Loucy (cell line): Measurements from ENCODE around the gene IKBKG.
A peak's percentile ranks its signal among the peaks of the same experiment; 100 is the strongest.

Experiments used
- H2AFZ ChIP-seq: fragments of 200-600 bp; sonication (generic); 2 replicates; pipeline ENCODE4 v1.6.0; 2016; ENCODE audit warnings: antibody characterized with exemption, mild to moderate bottlenecking, low read length, moderate library complexity
- H3F3A ChIP-seq: fragments of 200-600 bp; 2 replicates; pipeline ENCODE4 v1.6.0; 2016; ENCODE audit warnings: antibody characterized with exemption, low read depth, mild to moderate bottlenecking
- H3K27me3 ChIP-seq: fragments of 200-600 bp; sonication (generic); 2 replicates; pipeline ENCODE4 v1.6.1; 2014; ENCODE audit warnings: low read length, mild to moderate bottlenecking; ENCODE audit not compliant: insufficient read depth, poor library complexity, severe bottlenecking
- H3K36me3 ChIP-seq: fragments of 200-600 bp; sonication (generic); 2 replicates; pipeline ENCODE4 v1.6.1; 2016; ENCODE audit warnings: low read length; ENCODE audit not compliant: insufficient read depth
- H3K4me1 ChIP-seq: fragments of 200-600 bp; sonication (generic); 2 replicates; pipeline ENCODE4 v1.5.1; 2014; ENCODE audit warnings: low read length, mild to moderate bottlenecking; ENCODE audit not compliant: insufficient read depth, poor library complexity, severe bottlenecking
- H3K4me2 ChIP-seq: fragments of 200-600 bp; sonication (generic); 2 replicates; pipeline ENCODE4 v1.6.0; 2014; ENCODE audit warnings: antibody characterized with exemption, low read length, low read depth, mild to moderate bottlenecking; ENCODE audit not compliant: poor library complexity, severe bottlenecking
- H3K4me3 ChIP-seq: fragments of 200-600 bp; sonication (generic); 2 replicates; pipeline ENCODE4 v1.5.1; 2014; ENCODE audit warnings: low read length, mild to moderate bottlenecking, mixed read lengths; ENCODE audit not compliant: poor library complexity, severe bottlenecking
- H3K79me2 ChIP-seq: fragments of 200-600 bp; sonication (generic); 2 replicates; pipeline ENCODE4 v1.6.1; 2014; ENCODE audit warnings: low read length; ENCODE audit not compliant: insufficient read depth
- H3K9ac ChIP-seq: fragments of 200-600 bp; sonication (generic); 2 replicates; pipeline ENCODE4 v1.6.0; 2014; ENCODE audit warnings: mild to moderate bottlenecking, low read depth, low read length, moderate library complexity; ENCODE audit not compliant: poor library complexity, severe bottlenecking
- H3K9me2 ChIP-seq: fragments of 200-600 bp; sonication (generic); replicated peaks from 2 replicates; pipeline ENCODE4 v1.6.1; 2016; ENCODE audit warnings: low read depth, low read length, mixed read lengths
- H3K9me3 ChIP-seq: fragments of 200-600 bp; sonication (generic); 2 replicates; pipeline ENCODE4 v1.6.1; 2014; ENCODE audit warnings: mild to moderate bottlenecking, antibody characterized with exemption, low read length, low read depth; ENCODE audit not compliant: insufficient read depth
- H4K20me1 ChIP-seq: fragments of 200-600 bp; sonication (generic); 2 replicates; pipeline ENCODE4 v1.6.0; 2014; ENCODE audit warnings: antibody characterized with exemption, low read length, mild to moderate bottlenecking; ENCODE audit not compliant: insufficient read depth, poor library complexity, severe bottlenecking
- EZH2phosphoT487 ChIP-seq: fragments of 200-600 bp; IDR thresholded peaks from 2 replicates; pipeline ENCODE4 v1.6.1; 2018; ENCODE audit warnings: antibody characterized with exemption, mild to moderate bottlenecking, moderate library complexity, borderline replicate concordance
- TF ChIP-seq, protein P1 (sequence below): fragments of 200-600 bp; sonication (generic); conservative IDR thresholded peaks from 2 replicates; pipeline ENCODE4 v1.5.1; 2014; ENCODE audit warnings: mild to moderate bottlenecking, antibody characterized with exemption, low read length

IKBKG gene

DNA sequence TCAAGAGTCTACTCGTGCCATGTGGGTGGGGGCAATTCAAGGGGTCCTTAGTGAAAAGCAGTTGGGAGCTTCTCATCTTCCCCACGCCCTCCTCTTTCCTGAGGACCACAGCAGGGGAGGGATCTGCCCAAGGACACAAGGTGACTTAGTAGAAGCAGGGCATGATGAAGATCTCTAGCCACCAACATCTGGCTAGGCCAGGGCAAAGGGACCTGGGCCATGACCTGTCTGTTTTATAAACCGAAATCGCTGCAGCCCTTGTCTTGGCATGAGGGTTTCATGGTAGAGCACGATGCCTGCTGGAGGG is 5.9 kb upstream of the IKBKG start:
- Histone ChIP-seq H3K9me3 (no peaks in the 10 kb centered on the region), H4K20me1 (no peaks in the 10 kb centered on the region), H3K36me3 (no peaks in the 10 kb centered on the region), H3K4me3 (peak overlapping the region; percentile 65), H3K4me1 (peaks cover 40% of the 10 kb centered on the region), H3K27me3 (no peaks in the 10 kb centered on the region), H3K79me2 (peaks cover 17% of the 10 kb centered on the region), H3K9me2 (no peaks in the 10 kb centered on the region), H3F3A (no peaks in the 10 kb centered on the region), H2AFZ (no peak overlapping the region), H3K4me2 (peak overlapping the region; percentile 87), H3K9ac (peak overlapping the region; percentile 46)
- TF ChIP-seq, protein P1, sequence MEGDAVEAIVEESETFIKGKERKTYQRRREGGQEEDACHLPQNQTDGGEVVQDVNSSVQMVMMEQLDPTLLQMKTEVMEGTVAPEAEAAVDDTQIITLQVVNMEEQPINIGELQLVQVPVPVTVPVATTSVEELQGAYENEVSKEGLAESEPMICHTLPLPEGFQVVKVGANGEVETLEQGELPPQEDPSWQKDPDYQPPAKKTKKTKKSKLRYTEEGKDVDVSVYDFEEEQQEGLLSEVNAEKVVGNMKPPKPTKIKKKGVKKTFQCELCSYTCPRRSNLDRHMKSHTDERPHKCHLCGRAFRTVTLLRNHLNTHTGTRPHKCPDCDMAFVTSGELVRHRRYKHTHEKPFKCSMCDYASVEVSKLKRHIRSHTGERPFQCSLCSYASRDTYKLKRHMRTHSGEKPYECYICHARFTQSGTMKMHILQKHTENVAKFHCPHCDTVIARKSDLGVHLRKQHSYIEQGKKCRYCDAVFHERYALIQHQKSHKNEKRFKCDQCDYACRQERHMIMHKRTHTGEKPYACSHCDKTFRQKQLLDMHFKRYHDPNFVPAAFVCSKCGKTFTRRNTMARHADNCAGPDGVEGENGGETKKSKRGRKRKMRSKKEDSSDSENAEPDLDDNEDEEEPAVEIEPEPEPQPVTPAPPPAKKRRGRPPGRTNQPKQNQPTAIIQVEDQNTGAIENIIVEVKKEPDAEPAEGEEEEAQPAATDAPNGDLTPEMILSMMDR: no peak
- TF ChIP-seq EZH2phosphoT487: no peak

DNA sequence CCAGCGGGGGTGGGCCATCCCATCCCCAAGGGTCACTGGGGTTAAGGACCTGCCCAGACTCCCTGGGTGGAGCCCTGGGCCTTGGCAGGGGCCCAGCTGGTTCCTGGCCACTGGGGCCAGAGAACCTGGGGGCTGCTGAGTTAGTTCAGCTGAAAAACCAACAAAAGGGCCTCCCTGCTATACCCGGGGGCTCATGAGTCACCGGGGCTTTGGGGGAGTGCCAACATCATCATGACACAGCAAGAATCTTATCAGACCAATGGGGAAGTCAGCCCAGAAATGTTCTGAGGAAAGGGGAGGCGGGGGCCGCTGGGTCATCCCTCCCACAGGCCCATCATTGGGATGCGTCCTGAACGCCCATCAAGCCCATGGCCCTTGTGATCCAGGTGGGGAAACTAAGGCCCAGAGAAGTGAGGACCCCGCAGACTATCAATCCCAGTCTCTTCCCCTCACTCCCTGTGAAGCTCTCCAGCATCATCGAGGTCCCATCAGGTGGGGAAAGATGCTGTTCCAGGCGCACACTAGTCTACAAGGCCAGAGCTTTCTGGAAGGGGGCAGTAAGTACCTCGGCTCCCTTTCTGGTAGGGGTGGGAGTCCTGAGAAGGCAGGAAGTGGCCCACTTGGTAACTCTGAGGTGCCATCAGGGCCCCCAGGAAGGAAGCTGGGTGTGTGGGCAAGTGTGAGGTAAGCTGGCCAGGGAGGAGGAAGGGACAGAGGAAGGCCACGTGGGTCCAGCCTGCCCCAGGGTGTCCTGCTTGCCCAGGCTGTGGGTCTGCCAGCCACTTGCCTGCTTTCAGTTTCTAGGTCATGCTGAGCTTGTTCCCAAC is 5.3 kb upstream of the IKBKG start:
- peak overlapping the region; percentile 87 for H3K4me2 ChIP-seq
- H3K4me1 ChIP-seq: peaks cover 40% of the 10 kb centered on the region
- no peaks in the 10 kb centered on the region for H3K9me3 ChIP-seq
- H3K9ac ChIP-seq: peak overlapping the region; percentile 68
- H3K27me3 ChIP-seq: no peaks in the 10 kb centered on the region
- H3K79me2 ChIP-seq: peaks cover 17% of the 10 kb centered on the region
- H3K4me3 ChIP-seq: peak overlapping the region; percentile 65
- no peaks in the 10 kb centered on the region for H3K9me2 ChIP-seq
- no peaks in the 10 kb centered on the region for H3F3A ChIP-seq
- no peaks in the 10 kb centered on the region for H3K36me3 ChIP-seq
- no peak for TF ChIP-seq EZH2phosphoT487
- TF ChIP-seq, protein P1: no peak
- H4K20me1 ChIP-seq: no peaks in the 10 kb centered on the region
- no peak overlapping the region for H2AFZ ChIP-seq

DNA sequence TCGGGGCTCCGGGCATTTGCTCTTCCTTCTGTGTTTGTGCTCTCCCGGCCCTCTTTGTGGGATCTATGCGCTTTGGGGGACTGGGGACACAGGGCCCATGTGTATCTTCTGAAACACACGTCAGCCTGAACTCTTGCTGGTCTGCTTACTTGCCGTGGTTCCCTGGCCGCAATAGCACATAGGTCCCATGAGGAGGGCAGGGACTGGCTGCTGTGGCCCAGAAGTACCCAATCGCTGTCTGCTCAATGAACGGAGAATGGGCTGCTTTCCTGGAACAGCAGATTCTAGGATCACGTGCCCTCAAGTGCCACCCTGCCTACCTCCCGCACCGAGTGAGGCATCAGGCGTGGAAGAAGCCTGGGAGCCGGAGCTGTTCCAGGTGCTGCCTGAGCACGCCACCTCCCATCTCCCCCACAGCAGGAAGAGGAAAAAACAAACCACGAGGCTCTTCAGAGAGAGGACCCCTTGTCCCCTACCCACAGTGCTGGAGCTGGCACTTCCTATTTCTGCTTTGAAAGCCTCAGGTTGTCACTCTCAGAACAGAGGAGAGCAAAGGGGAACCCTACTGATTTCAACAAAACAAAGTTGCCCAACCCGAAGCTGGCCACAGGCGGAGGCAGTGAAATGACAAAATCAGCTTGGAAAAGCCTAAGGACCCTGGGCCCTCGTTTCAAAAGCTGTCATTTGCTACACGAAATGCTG is 4.5 kb upstream of the IKBKG start:
- Histone ChIP-seq H3F3A (no peaks in the 10 kb centered on the region), H2AFZ (no peak overlapping the region), H4K20me1 (no peaks in the 10 kb centered on the region), H3K4me2 (peak overlapping the region; percentile 87), H3K4me3 (peak overlapping the region; percentile 65), H3K9me2 (no peaks in the 10 kb centered on the region), H3K4me1 (peaks cover 40% of the 10 kb centered on the region), H3K79me2 (peaks cover 19% of the 10 kb centered on the region), H3K9me3 (no peaks in the 10 kb centered on the region), H3K9ac (peak overlapping the region; percentile 68), H3K36me3 (no peaks in the 10 kb centered on the region), H3K27me3 (no peaks in the 10 kb centered on the region)
- TF ChIP-seq, protein P1: no peak
- TF ChIP-seq EZH2phosphoT487: no peak
